Brain microvascular endothelial cell (primary cell): ENCODE measurements around the gene NDUFA6.

Source experiments
- DNase-seq: peaks from one replicate; pipeline ENCODE4 v3.0.0-alpha.2; 2020
- H3K27ac ChIP-seq: fragments of 250-450 bp; sonication (Bioruptor Pico); 2 replicates; pipeline ENCODE4 v1.5.1; 2020; ENCODE audit warnings: mild to moderate bottlenecking, moderate library complexity
- H3K27me3 ChIP-seq: fragments of 250-450 bp; sonication (Bioruptor Pico); replicated peaks from 2 replicates; pipeline ENCODE4 v1.5.1; 2020; ENCODE audit warnings: mild to moderate bottlenecking
- H3K36me3 ChIP-seq: fragments of 250-450 bp; sonication (Bioruptor Pico); replicated peaks from 2 replicates; pipeline ENCODE4 v1.5.1; 2020; ENCODE audit warnings: mild to moderate bottlenecking
- H3K4me3 ChIP-seq: 2 replicates; pipeline ENCODE4 v1.5.1; 2011; ENCODE audit warnings: low read depth, mild to moderate bottlenecking, control low read depth, low read length, moderate library complexity
- in situ Hi-C: cut with HindIII; loops from 2 replicates; pipeline ENCODE4 v1.10.0; 2017; ENCODE audit warnings: low sequenced_read_pairs, low pct_ligation_motif_present
- TF ChIP-seq, protein P1 (sequence below): IDR thresholded peaks from 2 replicates; pipeline ENCODE4 v1.5.1; 2011; ENCODE audit warnings: low read depth, mild to moderate bottlenecking, moderate library complexity, low read length, control low read depth, inconsistent platforms; ENCODE audit errors: missing control alignments

NDUFA6 gene

DNA sequence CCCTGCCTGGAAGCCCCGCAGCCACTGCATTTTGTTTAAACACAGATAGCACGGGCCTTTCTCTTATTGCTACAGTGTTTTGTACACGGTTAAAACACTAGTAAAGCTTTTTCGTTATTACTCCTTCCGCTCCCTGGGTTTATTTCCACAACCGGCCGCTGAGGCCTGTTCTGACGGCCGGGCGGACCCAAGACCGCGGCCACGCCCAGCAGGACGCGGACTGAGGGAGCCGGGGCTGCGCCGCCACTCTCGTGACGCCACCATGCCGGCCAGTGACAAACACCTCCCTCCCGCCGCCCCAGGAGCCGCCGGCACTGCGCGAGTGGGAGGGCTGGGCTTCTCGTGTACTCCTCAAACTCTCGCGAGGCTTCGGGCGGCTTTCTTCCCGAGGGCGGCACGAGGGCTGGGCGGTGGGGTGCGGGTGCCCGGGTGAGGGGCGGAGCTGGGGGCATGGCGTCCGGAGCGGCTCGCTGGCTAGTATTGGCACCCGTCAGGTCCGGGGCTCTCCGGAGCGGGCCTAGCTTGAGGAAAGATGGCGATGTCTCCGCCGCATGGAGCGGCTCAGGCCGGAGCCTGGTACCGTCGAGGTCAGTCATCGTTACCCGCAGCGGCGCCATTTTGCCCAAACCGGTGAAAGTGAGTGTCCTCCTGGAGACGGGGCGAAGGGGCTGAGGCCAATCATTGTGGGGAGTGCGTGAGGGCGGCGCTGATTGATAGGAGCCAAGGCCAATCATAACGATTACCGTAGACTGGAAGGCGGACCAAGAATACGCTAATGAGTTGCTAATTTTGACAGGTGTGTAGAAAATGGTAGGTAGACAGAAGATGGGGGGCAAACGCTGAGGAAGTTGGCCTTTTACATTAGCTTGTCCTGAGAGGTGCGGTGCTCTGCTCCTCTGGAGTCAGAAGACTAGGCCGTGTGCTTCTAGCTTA lies 11.0 kb downstream of the NDUFA6 start, which contains the start of gene SMDT1:
Gene SMDT1, plus strand, starts transcription at position 382 of the 933 bp plus-strand sequence. Its CDS starts 69 bp downstream, at position 451.
- H3K4me3 ChIP-seq, result peak within 1 kb of the TSS; percentile 87
- in situ Hi-C loops, result no loop called here
- TF ChIP-seq, protein P1, sequence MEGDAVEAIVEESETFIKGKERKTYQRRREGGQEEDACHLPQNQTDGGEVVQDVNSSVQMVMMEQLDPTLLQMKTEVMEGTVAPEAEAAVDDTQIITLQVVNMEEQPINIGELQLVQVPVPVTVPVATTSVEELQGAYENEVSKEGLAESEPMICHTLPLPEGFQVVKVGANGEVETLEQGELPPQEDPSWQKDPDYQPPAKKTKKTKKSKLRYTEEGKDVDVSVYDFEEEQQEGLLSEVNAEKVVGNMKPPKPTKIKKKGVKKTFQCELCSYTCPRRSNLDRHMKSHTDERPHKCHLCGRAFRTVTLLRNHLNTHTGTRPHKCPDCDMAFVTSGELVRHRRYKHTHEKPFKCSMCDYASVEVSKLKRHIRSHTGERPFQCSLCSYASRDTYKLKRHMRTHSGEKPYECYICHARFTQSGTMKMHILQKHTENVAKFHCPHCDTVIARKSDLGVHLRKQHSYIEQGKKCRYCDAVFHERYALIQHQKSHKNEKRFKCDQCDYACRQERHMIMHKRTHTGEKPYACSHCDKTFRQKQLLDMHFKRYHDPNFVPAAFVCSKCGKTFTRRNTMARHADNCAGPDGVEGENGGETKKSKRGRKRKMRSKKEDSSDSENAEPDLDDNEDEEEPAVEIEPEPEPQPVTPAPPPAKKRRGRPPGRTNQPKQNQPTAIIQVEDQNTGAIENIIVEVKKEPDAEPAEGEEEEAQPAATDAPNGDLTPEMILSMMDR, result no peak
- no peaks in the 10 kb centered on the region for H3K27me3 ChIP-seq
- peak; percentile 97 for DNase-seq
- H3K36me3 ChIP-seq, result peaks cover 10% of the 10 kb centered on the region
- H3K27ac ChIP-seq, result peak within 1 kb of the TSS; percentile 98

DNA sequence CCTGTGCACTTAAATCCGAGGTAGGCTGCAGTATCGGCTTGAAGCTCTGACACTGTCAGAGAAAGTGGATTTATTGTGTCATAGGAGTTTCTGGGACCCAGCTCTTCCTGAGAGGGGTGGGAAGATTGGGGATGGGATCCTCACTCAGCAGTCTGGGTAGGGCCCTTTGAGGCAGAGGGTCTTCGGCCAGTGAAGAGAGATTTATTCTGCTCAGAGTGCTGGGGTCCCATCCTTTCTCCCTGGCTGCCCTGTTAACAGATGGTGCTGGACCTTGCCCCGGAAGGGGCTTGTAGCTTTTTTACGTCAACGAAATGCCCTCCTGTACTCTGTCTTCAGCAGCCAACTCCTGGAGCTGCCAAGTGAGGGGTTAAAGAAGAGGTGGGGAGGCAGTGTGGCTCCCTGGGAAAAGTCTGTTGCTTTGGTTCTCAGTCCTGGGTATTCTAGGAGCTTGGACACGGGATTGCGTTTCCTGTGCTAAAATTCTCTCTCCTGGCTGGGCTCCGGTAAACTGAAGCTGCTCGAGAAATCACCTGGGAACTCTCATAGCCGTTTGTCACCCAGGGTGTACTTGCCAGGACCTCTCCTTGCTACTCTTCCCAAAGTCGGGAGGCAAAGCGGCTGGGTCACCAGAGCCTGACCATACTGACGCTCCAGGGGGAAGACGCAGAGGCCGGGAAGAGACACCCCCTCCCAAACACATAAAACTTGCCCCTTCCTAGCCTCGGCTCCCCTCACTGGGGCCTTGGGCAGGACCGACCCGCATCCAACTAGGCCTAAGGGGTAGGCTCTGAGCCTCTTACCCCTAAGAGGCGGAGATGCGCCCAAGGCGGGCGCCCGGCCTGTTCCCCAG lies 11.9 kb downstream of the NDUFA6 start:
- H3K27ac ChIP-seq, result peak overlapping the region; percentile 98
- in situ Hi-C loops, result no loop called here
- TF ChIP-seq, protein P1, result no peak
- peaks cover 9% of the 10 kb centered on the region for H3K36me3 ChIP-seq
- peak overlapping the region; percentile 87 for H3K4me3 ChIP-seq
- DNase-seq, result no peak
- no peaks in the 10 kb centered on the region for H3K27me3 ChIP-seq

DNA sequence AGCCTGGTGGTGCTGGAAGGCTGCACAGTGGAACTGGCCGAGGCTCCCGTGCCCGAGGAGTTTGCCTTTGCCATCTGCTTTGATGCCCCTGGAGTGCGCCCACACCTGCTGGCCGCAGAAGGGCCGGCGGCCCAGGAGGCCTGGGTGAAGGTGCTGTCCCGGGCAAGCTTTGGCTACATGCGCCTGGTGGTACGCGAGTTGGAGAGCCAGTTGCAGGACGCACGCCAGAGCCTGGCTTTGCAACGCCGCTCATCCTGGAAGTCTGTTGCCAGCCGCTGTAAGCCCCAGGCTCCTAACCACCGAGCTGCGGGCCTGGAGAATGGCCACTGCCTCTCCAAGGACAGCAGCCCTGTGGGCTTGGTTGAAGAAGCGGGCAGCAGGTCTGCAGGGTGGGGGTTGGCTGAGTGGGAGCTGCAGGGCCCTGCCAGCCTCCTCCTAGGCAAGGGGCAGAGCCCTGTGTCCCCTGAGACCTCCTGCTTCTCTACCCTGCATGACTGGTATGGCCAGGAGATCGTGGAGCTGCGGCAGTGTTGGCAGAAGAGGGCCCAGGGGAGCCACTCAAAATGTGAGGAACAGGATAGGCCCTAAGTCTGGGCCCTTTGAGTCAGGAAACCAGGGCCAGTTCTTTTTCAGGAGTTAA lies 13.0 kb downstream of the NDUFA6 start:
- in situ Hi-C loops, result no loop called here
- DNase-seq, result no peak
- no peaks in the 10 kb centered on the region for H3K27me3 ChIP-seq
- TF ChIP-seq, protein P1, result no peak
- no peak overlapping the region for H3K27ac ChIP-seq
- H3K4me3 ChIP-seq, result no peak overlapping the region
- H3K36me3 ChIP-seq, result peaks cover 7% of the 10 kb centered on the region

DNA sequence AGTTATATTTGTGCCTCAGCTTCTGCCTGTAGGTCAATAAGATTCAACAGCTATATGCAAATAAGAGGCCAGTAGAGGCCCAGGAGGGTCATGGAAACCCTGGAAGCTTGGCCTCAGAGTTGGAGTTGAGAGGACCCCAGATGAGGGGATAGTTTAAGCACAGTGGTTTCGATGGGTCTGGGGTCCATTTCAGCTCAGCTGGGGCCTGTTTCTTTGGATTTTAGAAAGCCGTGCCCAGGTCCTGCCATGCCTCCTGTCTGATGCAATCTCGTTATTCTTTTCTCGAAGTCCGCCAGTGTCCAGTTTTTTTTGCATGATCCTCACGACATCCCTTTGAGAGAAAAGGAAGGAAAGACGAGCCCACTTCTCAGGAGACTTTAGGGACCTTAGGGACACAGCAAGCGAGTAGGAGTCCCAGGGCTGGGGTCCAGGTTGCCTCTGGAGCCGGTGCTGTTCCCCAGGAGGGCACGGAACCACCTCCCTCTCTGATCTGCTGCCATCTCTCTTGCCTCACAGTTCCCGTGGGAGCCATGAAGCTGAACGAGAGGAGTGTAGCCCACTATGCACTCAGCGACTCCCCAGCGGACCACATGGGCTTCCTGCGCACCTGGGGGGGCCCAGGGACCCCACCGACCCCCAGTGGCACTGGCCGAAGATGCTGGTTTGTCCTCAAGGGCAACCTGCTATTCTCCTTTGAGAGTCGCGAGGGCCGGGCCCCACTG lies 13.6 kb downstream of the NDUFA6 start:
- no peak for DNase-seq
- Histone ChIP-seq H3K27ac (no peak overlapping the region), H3K4me3 (no peak overlapping the region), H3K27me3 (no peaks in the 10 kb centered on the region), H3K36me3 (peaks cover 2% of the 10 kb centered on the region)
- in situ Hi-C loops, result no loop called here
- TF ChIP-seq, protein P1, result no peak
